HG02870 (cell line): ENCODE measurements around the gene PPIC.

ENCODE experiments used
- ATAC-seq: cut with Tn5 transposase; IDR thresholded peaks from one replicate; pipeline ENCODE4 v1.9.1; 2021; ENCODE audit warnings: mild to moderate bottlenecking, moderate library complexity; ENCODE audit not compliant: unreplicated experiment

The PPIC gene

GRCh38 chr5:123036391-123037103 is at the start of gene PPIC:
Gene PPIC (minus strand): TSS chr5:123036725. CDS start chr5:123036625, 100 bp downstream.
- ATAC-seq, result peak; percentile 45

- no peak for ATAC-seq
Observed at GRCh38 chr5:123085638-123086286, 49.2 kb upstream of the PPIC start.

GRCh38 chr5:123084730-123085605 is 48.4 kb upstream of the PPIC start:
- no peak for ATAC-seq

- no peak for ATAC-seq
Observed at GRCh38 chr5:123083298-123083697, 46.8 kb upstream of the PPIC start.

- no peak for ATAC-seq
Observed at GRCh38 chr5:123080215-123080614, 43.7 kb upstream of the PPIC start.

- ATAC-seq, result no peak
Observed at GRCh38 chr5:123075521-123076163, 39.1 kb upstream of the PPIC start.

- no peak for ATAC-seq
Observed at GRCh38 chr5:123068368-123068938, 31.9 kb upstream of the PPIC start.

GRCh38 chr5:123066016-123066415 is 29.5 kb upstream of the PPIC start:
- ATAC-seq, result no peak

GRCh38 chr5:123059455-123059854 is 22.9 kb upstream of the PPIC start:
- ATAC-seq, result no peak

GRCh38 chr5:123051206-123051605 is 14.7 kb upstream of the PPIC start:
- ATAC-seq, result no peak

GRCh38 chr5:123047706-123048105 is 11.2 kb upstream of the PPIC start:
- ATAC-seq, result no peak

GRCh38 chr5:123046222-123046621 is 9.7 kb upstream of the PPIC start:
- ATAC-seq, result no peak

- ATAC-seq, result no peak
Observed at GRCh38 chr5:123044926-123045617, 8.5 kb upstream of the PPIC start.

GRCh38 chr5:123039673-123040072 is 3.1 kb upstream of the PPIC start:
- ATAC-seq, result no peak

- no peak for ATAC-seq
Observed at GRCh38 chr5:123037104-123037418, 536 bp upstream of the PPIC start.

GRCh38 chr5:123035918-123036390 is 571 bp downstream of the PPIC start:
- ATAC-seq, result peak; percentile 15

GRCh38 chr5:123035360-123035917 is 1.1 kb downstream of the PPIC start:
- ATAC-seq, result peak; percentile 36

GRCh38 chr5:123033157-123033671 is 3.3 kb downstream of the PPIC start:
- no peak for ATAC-seq

- no peak for ATAC-seq
Observed at GRCh38 chr5:123028222-123028621, 8.3 kb downstream of the PPIC start.

- ATAC-seq, result no peak
Observed at GRCh38 chr5:123014689-123015088, 21.8 kb downstream of the PPIC start.
